ENCODE data around the gene KERA. TPM values are rescaled to one million over a fixed set of nuclear protein-coding genes. Genes with fewer than 3 reads are reported as not detected.

Gene KERA
- total RNA-seq, 6 experiments from 2014 or later = not detected

DNA sequence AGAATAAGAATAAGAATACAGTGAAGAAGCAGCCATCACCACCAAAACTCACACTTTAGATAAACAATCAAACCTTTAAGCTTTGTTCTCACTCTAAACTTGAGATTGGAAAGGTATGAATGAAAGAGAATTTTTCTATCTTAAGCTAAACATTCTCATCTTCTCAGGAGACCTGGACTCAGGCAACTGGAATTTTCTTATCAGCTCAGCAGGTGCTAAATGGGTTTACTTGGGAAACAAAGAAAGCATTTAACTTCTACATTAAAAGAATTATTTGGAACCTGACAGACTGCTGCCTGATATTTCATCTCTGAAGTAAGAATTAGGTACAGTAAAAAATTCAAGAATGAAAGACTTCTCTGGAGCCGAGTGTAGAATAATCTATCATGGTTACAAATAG lies 20.7 kb upstream of the KERA start:
- Mint-ChIP-seq H3K4me1 (ENCODE audit: low read depth) (no peaks in the 10 kb centered on the region), H3K36me3 (ENCODE audit: low read depth) (no peaks in the 10 kb centered on the region), H3K4me3 (no peak overlapping the region), H3K9me3 (no peaks in the 10 kb centered on the region), H3K27me3 (ENCODE audit: insufficient read depth) (peaks cover 1% of the 10 kb centered on the region; the same call in 1 of the 2 replicates), H3K27ac (no peak overlapping the region)
- DNase-seq = no peak
- TF ChIP-seq, protein P1, sequence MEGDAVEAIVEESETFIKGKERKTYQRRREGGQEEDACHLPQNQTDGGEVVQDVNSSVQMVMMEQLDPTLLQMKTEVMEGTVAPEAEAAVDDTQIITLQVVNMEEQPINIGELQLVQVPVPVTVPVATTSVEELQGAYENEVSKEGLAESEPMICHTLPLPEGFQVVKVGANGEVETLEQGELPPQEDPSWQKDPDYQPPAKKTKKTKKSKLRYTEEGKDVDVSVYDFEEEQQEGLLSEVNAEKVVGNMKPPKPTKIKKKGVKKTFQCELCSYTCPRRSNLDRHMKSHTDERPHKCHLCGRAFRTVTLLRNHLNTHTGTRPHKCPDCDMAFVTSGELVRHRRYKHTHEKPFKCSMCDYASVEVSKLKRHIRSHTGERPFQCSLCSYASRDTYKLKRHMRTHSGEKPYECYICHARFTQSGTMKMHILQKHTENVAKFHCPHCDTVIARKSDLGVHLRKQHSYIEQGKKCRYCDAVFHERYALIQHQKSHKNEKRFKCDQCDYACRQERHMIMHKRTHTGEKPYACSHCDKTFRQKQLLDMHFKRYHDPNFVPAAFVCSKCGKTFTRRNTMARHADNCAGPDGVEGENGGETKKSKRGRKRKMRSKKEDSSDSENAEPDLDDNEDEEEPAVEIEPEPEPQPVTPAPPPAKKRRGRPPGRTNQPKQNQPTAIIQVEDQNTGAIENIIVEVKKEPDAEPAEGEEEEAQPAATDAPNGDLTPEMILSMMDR (IDR thresholded peaks at IDR 0.05) = no peak

DNA sequence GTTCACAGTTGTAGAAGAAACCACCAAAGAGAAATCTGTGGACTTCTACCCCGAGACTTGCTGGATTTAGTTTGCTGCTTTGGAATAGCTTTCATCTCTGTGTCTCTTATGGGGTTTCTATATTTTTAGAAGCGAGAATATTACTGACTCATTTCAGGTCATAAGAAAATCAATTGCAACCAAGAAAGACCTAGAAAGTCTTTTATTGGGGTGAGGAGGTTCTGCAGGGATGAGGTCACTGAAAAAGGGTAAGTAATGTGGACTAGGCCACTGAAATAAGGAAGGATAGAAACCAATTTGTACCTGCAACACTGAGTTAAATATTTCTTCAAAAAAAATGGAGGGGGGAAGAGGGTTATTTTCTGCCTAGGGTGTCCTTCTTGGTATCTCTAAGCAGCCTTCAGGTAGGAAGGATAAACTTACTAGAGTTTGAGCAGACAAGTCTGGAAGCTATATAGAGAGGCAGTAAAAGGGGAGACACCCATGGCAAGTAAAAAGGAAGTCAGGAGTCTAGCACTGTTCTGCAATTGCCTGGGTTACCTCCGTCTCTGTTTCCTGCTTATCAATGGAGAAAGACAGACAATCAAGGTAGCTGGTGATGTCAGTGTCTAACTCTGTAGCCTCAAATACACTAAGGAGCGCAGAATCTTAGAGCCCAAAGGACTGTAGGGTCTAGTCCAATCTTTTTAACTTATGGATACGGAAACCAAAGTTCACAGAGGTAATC lies 19.6 kb upstream of the KERA start:
- TF ChIP-seq, protein P1 (IDR thresholded peaks at IDR 0.05) = no peak
- DNase-seq = no peak
- Mint-ChIP-seq H3K4me1 (ENCODE audit: low read depth) (no peaks in the 10 kb centered on the region), H3K36me3 (ENCODE audit: low read depth) (no peaks in the 10 kb centered on the region), H3K27ac (no peak overlapping the region), H3K9me3 (no peaks in the 10 kb centered on the region), H3K27me3 (ENCODE audit: insufficient read depth) (peaks cover 1% of the 10 kb centered on the region; the same call in 1 of the 2 replicates), H3K4me3 (no peak overlapping the region)

DNA sequence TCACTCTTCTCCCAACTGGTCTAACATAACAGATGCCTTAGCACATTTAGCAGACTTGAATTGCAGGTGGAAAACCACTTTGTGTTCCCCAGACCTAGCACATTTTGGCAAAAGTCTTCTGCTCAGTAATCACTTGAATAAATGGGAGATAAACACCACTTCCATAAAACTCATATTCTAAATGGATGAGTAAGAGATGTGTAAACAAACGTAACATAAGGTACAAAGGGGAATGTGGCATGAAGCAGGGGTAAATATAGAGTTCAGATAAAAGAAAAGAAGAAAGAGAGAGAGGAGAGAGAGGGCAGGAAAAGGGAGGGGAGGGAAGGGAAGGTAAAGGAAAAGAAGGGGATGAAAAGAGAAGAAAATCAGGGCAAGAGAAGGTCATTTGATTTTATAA lies 17.0 kb upstream of the KERA start:
- DNase-seq = no peak
- H3K9me3 Mint-ChIP-seq = no peaks in the 10 kb centered on the region
- H3K27ac Mint-ChIP-seq = no peak overlapping the region
- H3K4me3 Mint-ChIP-seq = no peak overlapping the region
- H3K27me3 Mint-ChIP-seq (ENCODE audit: insufficient read depth) = peaks cover 1% of the 10 kb centered on the region; the same call in 1 of the 2 replicates
- no peaks in the 10 kb centered on the region for H3K4me1 Mint-ChIP-seq (ENCODE audit: low read depth)
- TF ChIP-seq, protein P1 (IDR thresholded peaks at IDR 0.05) = no peak
- H3K36me3 Mint-ChIP-seq (ENCODE audit: low read depth) = no peaks in the 10 kb centered on the region

DNA sequence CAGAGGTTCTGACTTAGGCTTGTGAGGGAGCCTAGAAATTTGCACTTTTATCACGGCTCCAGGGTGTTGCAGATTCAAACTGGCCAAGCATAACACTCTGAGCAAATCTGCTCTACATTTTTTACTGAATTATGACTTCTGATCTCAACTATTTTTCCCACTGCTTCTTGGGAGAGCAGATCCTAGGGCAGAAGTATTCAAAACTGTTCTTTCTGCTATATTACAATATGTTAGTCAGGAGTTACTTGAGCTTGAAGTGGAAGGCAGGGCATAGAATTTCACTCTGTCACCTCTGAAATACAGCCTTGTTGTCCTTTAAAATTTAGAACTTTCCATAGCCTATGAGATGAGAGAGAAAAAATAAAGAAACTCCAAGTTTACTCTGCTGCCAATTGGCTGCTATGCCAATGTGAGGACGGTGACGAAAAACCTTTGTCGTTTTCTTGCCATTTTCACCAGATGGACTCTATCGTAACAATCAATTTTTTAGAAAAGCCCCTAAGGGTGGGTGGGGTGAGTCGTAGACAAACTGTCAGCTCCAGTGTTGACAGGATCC lies 16.4 kb upstream of the KERA start:
- no peaks in the 10 kb centered on the region for H3K36me3 Mint-ChIP-seq (ENCODE audit: low read depth)
- no peak for DNase-seq
- peaks cover 1% of the 10 kb centered on the region; the same call in 1 of the 2 replicates for H3K27me3 Mint-ChIP-seq (ENCODE audit: insufficient read depth)
- no peaks in the 10 kb centered on the region for H3K4me1 Mint-ChIP-seq (ENCODE audit: low read depth)
- H3K27ac Mint-ChIP-seq = no peak overlapping the region
- TF ChIP-seq, protein P1 (IDR thresholded peaks at IDR 0.05) = no peak
- H3K4me3 Mint-ChIP-seq = no peak overlapping the region
- H3K9me3 Mint-ChIP-seq = no peaks in the 10 kb centered on the region

DNA sequence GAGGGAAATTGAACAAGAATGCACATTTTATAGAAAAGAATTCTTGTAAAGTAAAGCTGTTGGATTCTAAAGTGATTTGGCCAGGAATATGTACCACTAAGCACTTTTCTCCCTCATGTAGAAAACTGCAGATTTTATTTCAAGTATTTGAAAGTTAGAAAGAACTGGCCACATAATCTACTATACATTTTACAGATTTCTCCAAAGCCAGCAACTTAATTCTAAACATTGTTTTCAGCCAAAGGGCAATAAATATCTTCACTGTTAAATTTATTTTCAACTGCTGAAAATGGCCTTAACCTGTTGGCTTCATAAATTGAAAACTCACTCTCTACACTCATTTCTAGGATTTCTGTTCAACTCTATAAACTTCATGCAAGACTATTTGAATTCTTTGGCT lies 15.6 kb upstream of the KERA start:
- H3K9me3 Mint-ChIP-seq = no peaks in the 10 kb centered on the region
- H3K4me1 Mint-ChIP-seq (ENCODE audit: low read depth) = no peaks in the 10 kb centered on the region
- H3K36me3 Mint-ChIP-seq (ENCODE audit: low read depth) = no peaks in the 10 kb centered on the region
- H3K27ac Mint-ChIP-seq = no peak overlapping the region
- peaks cover 1% of the 10 kb centered on the region; the same call in 1 of the 2 replicates for H3K27me3 Mint-ChIP-seq (ENCODE audit: insufficient read depth)
- no peak overlapping the region for H3K4me3 Mint-ChIP-seq
- TF ChIP-seq, protein P1 (IDR thresholded peaks at IDR 0.05) = no peak
- no peak for DNase-seq
